A549 (cell line): ENCODE measurements around the gene TMEM63C. TPM values are rescaled to one million over a fixed set of nuclear protein-coding genes. Genes with fewer than 3 reads are reported as not detected.

Experiments used
- ATAC-seq, 2 experiments: fragments of 200-7000 bp in 1 of 2; fragments of >200 bp in 1 of 2; cut with Nextera tagmentation in 1 of 2; cut with Tn5 transposase in 1 of 2; 3 replicates each; pipeline versions ENCODE4 v1.8.0 to v1.9.1; 2018 to 2020; ENCODE audit warnings: mild to moderate bottlenecking in 1 of 2, moderate library complexity in 1 of 2
- CTCF ChIA-PET: fragments of 300-600 bp; sonication (Branson Sonifier 250); formaldehyde crosslinking; extraction: SDS; loops from one replicate; lab custom pipeline; 2021; ENCODE audit warnings: antibody characterized with exemption, inconsistent platforms; lab: Yijun Ruan, JAX
- POLR2A ChIA-PET: fragments of 350-600 bp; formaldehyde crosslinking; extraction: SDS; loops from one replicate; lab custom pipeline; 2021; ENCODE audit warnings: antibody characterized with exemption, inconsistent platforms; lab: Yijun Ruan, JAX
- DNase-seq, 2 experiments: peaks; one replicate each; pipeline versions ENCODE4 v3.0.0 to v3.0.0-alpha.2; 2011 to 2016; ENCODE audit warnings: low read depth in 1 of 2, low spot score in 1 of 2
- FAIRE-seq: peaks from 2 replicates; lab custom pipeline; 2011; peaks lifted over from hg19 to GRCh38; lab: Jason Lieb, UNC
- H3K27ac ChIP-seq, 2 experiments: fragments of >200 bp; sonication (Bioruptor Twin); formaldehyde crosslinking; 3 replicates each; pipeline ENCODE4 v1.5.1; 2016 to 2017
- H3K4me1 ChIP-seq: fragments of >200 bp; sonication (Bioruptor Twin); formaldehyde crosslinking; 3 replicates; pipeline ENCODE4 v1.6.1; 2016
- H3K4me2 ChIP-seq: fragments of >200 bp; sonication (Bioruptor Twin); formaldehyde crosslinking; 3 replicates; pipeline ENCODE4 v1.6.1; 2016
- H3K4me3 ChIP-seq: fragments of >200 bp; sonication (Bioruptor Twin); formaldehyde crosslinking; 3 replicates; pipeline ENCODE4 v1.5.1; 2016
- H3K9me3 ChIP-seq: fragments of >200 bp; sonication (Bioruptor Twin); formaldehyde crosslinking; 3 replicates; pipeline ENCODE4 v1.6.1; 2016
- CBX2 ChIP-seq: fragments of 200-600 bp; sonication (generic); IDR thresholded peaks from 2 replicates; pipeline ENCODE4 v1.6.1; 2016; ENCODE audit warnings: low read depth, mild to moderate bottlenecking, borderline replicate concordance
- EP300 ChIP-seq, 2 experiments: fragments of >200 bp; sonication (Bioruptor Twin); formaldehyde crosslinking; IDR thresholded peaks; 2 replicates in 1 of 2; 3 replicates in 1 of 2; pipeline ENCODE4 v1.6.1; 2016 to 2017
- ESRRA ChIP-seq: fragments of 150-350 bp; IDR thresholded peaks from 2 replicates; pipeline ENCODE4 v1.6.1; 2014; ENCODE audit warnings: mild to moderate bottlenecking, low read length, borderline replicate concordance
- FOSL2 ChIP-seq, 2 experiments: fragments of 450-650 bp in 1 of 2; fragments of >200 bp in 1 of 2; sonication (Bioruptor Twin) in 1 of 2; formaldehyde crosslinking; IDR thresholded peaks; 2 replicates each; pipeline versions ENCODE4 v1.5.0 to v1.6.1; 2016 to 2020; ENCODE audit warnings: mild to moderate bottlenecking in 1 of 2, moderate library complexity in 1 of 2
- FOXS1 ChIP-seq: fragments of 250-450 bp; sonication (Bioruptor Pico); IDR thresholded peaks from 2 replicates; pipeline ENCODE4 v1.5.0; 2020; ENCODE audit warnings: mild to moderate bottlenecking, moderate library complexity
- GATA3 ChIP-seq: IDR thresholded peaks from 2 replicates; pipeline ENCODE4 v1.6.1; 2012; ENCODE audit warnings: borderline replicate concordance
- HOXB13 ChIP-seq: fragments of 250-450 bp; sonication (Bioruptor Pico); IDR thresholded peaks from 2 replicates; pipeline ENCODE4 v1.5.0; 2020; ENCODE audit warnings: low read depth, mild to moderate bottlenecking, moderate library complexity
- JUN ChIP-seq, 2 experiments: fragments of >200 bp; sonication (Bioruptor Twin); formaldehyde crosslinking; IDR thresholded peaks; 2 replicates in 1 of 2; 3 replicates in 1 of 2; pipeline ENCODE4 v1.6.1; 2016 to 2017
- MYC ChIP-seq: IDR thresholded peaks from 2 replicates; pipeline ENCODE4 v1.6.1; 2012; ENCODE audit warnings: mild to moderate bottlenecking, inconsistent platforms, low read length, improper control_type of control experiment, borderline replicate concordance
- NR3C1 ChIP-seq: fragments of >200 bp; sonication (Bioruptor Twin); formaldehyde crosslinking; IDR thresholded peaks from 3 replicates; pipeline ENCODE4 v1.6.1; 2017
- RARB ChIP-seq: fragments of 250-450 bp; sonication (Bioruptor Pico); IDR thresholded peaks from 2 replicates; pipeline ENCODE4 v1.8.0; 2021; ENCODE audit warnings: mild to moderate bottlenecking, moderate library complexity
- RFX5 ChIP-seq: fragments of 450-650 bp; IDR thresholded peaks from 2 replicates; pipeline ENCODE4 v1.7.1; 2014; ENCODE audit warnings: antibody characterized with exemption, mild to moderate bottlenecking, moderate library complexity
- RNF2 ChIP-seq: fragments of 200-600 bp; sonication (generic); IDR thresholded peaks from 2 replicates; pipeline ENCODE4 v1.6.1; 2016; ENCODE audit warnings: low read depth, mild to moderate bottlenecking, antibody characterized with exemption, moderate library complexity, borderline replicate concordance
- ZNF302 ChIP-seq: fragments of 250-450 bp; sonication (Bioruptor Pico); IDR thresholded peaks from 2 replicates; pipeline ENCODE4 v1.9.0; 2021; ENCODE audit warnings: inconsistent platforms, mild to moderate bottlenecking, moderate library complexity
- WGBS: methylation state at CpG from one replicate; pipeline ENCODE4 v1.1.6; 2017; ENCODE audit errors: missing lambda C conversion rate; 5-methylcytosine and 5-hydroxymethylcytosine counted together
- polyA plus RNA-seq, 4 experiments: library from polyadenylated mRNA; depleted of rRNA in 3 of 4; stranded (reverse); fragments of >200 nt; fragmentation: RNase III in 1 of 4; extraction: RNeasy Plus Mini Kit Qiagen cat#74134 plus additional on column Dnase treatment in 1 of 4; gene quantifications; 2 replicates in 3 of 4; 3 replicates in 1 of 4; pipeline ENCODE4 v1.2.3, GENCODE V29; 2011 to 2017
- TF ChIP-seq, protein P1 (sequence below): fragments of >200 bp; sonication (Bioruptor Twin); formaldehyde crosslinking; IDR thresholded peaks from 3 replicates; pipeline ENCODE4 v1.5.1; 2016
- TF ChIP-seq, protein P2 (sequence below): IDR thresholded peaks from 2 replicates; pipeline ENCODE4 v1.6.1; 2012; ENCODE audit warnings: low read depth, borderline replicate concordance
- TF ChIP-seq, protein P3 (sequence below): fragments of >200 bp; sonication (Bioruptor Twin); formaldehyde crosslinking; IDR thresholded peaks from 3 replicates; pipeline ENCODE4 v1.6.1; 2016

Gene TMEM63C
- polyA plus RNA-seq, 2 of the 4 experiments (the other 2 are of a cell fraction), result 0.43 to 0.57 TPM

DNA sequence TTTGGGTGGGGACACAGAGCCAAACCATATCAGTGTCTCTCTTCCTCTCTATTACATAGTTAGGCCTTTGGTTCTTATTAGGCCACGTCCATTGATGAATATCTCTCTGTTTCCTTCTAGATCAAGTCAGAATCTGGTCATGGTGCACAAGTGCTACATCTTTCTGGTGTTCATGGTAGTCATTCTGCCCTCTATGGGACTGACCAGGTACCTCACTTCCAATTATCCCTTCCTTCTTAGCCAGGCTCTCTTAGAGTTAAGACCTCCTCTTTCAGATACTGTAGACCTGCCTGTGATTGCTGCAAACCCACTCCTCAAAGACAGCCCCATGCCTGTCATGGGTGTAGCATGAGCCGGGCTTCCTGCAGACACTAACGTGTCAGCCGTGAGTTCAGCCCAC, 64.2 kb downstream of the TMEM63C start (continued):
- TF ChIP-seq, protein P1, sequence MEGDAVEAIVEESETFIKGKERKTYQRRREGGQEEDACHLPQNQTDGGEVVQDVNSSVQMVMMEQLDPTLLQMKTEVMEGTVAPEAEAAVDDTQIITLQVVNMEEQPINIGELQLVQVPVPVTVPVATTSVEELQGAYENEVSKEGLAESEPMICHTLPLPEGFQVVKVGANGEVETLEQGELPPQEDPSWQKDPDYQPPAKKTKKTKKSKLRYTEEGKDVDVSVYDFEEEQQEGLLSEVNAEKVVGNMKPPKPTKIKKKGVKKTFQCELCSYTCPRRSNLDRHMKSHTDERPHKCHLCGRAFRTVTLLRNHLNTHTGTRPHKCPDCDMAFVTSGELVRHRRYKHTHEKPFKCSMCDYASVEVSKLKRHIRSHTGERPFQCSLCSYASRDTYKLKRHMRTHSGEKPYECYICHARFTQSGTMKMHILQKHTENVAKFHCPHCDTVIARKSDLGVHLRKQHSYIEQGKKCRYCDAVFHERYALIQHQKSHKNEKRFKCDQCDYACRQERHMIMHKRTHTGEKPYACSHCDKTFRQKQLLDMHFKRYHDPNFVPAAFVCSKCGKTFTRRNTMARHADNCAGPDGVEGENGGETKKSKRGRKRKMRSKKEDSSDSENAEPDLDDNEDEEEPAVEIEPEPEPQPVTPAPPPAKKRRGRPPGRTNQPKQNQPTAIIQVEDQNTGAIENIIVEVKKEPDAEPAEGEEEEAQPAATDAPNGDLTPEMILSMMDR, result no peak
- no peak for TF ChIP-seq RFX5
- TF ChIP-seq ZNF302, result no peak
- TF ChIP-seq EP300 (IDR thresholded peaks at IDR 0.05), result no peak
- TF ChIP-seq HOXB13 (CRISPR knock-in tag), result no peak
- no peak for TF ChIP-seq ESRRA
- TF ChIP-seq, all 56 proteins: peak for 0

DNA sequence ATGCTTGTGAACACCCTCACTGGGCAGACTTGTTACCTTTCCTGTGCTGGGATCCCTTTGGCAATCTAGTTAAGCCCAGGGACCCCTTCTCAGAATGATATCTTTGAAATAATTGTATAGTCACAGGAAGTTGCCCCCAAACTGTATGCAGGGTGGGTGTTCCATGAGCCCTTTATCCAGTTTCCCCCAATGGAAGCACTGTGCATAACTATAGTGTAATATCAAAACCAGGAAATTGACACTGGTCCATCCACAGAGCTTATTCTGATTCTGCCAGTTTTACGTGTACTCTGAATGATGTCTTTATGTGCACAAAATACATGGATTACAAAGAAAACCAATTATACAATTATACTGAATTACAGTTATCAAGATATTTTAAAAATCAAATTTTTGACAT, 65.2 kb downstream of the TMEM63C start:
- Histone ChIP-seq H3K9me3 (no peaks in the 10 kb centered on the region), H3K4me2 (no peak overlapping the region), H3K27ac (no peak overlapping the region), H3K4me3 (no peak overlapping the region), H3K4me1 (no peaks in the 10 kb centered on the region)
- TF ChIP-seq, protein P1, result no peak
- no peak for TF ChIP-seq FOXS1 (CRISPR knock-in tag)
- TF ChIP-seq NR3C1, result no peak
- DNase-seq (no peak), ATAC-seq (no peak), FAIRE-seq (no peak)
- ChIA-PET POLR2A (interaction anchor here (0.6 kb wide), 1 partner anchor 40 kb away, joined by 5 read pairs; no protein-coding TSS in a partner anchor), CTCF (interaction anchor here (1.0 kb wide), 1 partner anchor 13 kb away, joined by 3 read pairs; no protein-coding TSS in a partner anchor)
- 91% methylated on average over 1 of the region's 1 CpG for WGBS

DNA sequence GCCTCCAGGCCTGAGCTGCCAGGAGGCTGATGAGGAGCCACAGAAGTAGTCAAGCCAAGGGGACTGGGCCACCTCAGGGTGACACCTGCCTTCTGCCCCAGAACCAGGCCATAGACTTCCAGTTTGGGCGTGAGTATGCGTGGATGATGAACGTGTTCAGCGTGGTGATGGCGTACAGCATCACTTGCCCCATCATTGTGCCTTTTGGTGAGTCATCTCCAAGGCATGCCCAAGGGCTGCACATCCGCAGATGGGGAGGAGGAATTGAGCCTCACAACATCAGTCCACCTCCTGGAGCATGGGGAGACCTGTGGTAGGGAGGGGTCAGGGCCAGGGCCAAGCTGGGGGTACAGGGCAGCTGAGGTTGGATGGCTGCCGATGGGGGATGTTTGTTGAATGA, 67.1 kb downstream of the TMEM63C start:
- no peak overlapping the region for H3K4me2 ChIP-seq
- POLR2A ChIA-PET, result no interaction called here
- ATAC-seq, result no peak
- CTCF ChIA-PET, result no interaction called here
- H3K9me3 ChIP-seq, result no peaks in the 10 kb centered on the region
- no peak overlapping the region for H3K27ac ChIP-seq
- 56% methylated on average over 6 of the region's 7 CpGs for WGBS
- FAIRE-seq, result no peak
- DNase-seq, result no peak
- no peak overlapping the region for H3K4me3 ChIP-seq
- no peaks in the 10 kb centered on the region for H3K4me1 ChIP-seq
- no peak for TF ChIP-seq GATA3
- no peak for TF ChIP-seq RARB (CRISPR knock-in tag)
- TF ChIP-seq FOSL2 (IDR thresholded peaks at IDR 0.05), result no peak
- no peak for TF ChIP-seq FOSL2 (CRISPR knock-in tag; IDR thresholded peaks at IDR 0.05)
- TF ChIP-seq, protein P2, sequence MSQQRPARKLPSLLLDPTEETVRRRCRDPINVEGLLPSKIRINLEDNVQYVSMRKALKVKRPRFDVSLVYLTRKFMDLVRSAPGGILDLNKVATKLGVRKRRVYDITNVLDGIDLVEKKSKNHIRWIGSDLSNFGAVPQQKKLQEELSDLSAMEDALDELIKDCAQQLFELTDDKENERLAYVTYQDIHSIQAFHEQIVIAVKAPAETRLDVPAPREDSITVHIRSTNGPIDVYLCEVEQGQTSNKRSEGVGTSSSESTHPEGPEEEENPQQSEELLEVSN, result no peak
- no peak for TF ChIP-seq RNF2
- TF ChIP-seq CBX2, result no peak
- TF ChIP-seq, protein P3, sequence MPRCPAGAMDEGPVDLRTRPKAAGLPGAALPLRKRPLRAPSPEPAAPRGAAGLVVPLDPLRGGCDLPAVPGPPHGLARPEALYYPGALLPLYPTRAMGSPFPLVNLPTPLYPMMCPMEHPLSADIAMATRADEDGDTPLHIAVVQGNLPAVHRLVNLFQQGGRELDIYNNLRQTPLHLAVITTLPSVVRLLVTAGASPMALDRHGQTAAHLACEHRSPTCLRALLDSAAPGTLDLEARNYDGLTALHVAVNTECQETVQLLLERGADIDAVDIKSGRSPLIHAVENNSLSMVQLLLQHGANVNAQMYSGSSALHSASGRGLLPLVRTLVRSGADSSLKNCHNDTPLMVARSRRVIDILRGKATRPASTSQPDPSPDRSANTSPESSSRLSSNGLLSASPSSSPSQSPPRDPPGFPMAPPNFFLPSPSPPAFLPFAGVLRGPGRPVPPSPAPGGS, result no peak
- TF ChIP-seq JUN (IDR thresholded peaks at IDR 0.05), result no peak
- TF ChIP-seq MYC, result no peak
- no peak for TF ChIP-seq FOXS1 (CRISPR knock-in tag)
- TF ChIP-seq, all 56 proteins: peak for 0
